Neural progenitor cell (in vitro differentiated cells): ENCODE results near the gene CACNA1C. TPM values are rescaled to one million over a fixed set of nuclear protein-coding genes. Genes with fewer than 3 reads are reported as not detected.

Source experiments
- DNase-seq: peaks from one replicate; pipeline ENCODE4 v3.0.0-alpha.2; 2016; ENCODE audit warnings: low spot score
- H2AFZ ChIP-seq: fragments of 200-600 bp; sonication (generic); replicated peaks from 2 replicates; pipeline ENCODE4 v1.6.1; 2016; ENCODE audit warnings: antibody characterized with exemption
- H3F3A ChIP-seq: fragments of 200-600 bp; sonication (generic); 2 replicates; pipeline ENCODE4 v1.6.1; 2016; ENCODE audit warnings: antibody characterized with exemption, low read depth
- H3K27ac ChIP-seq: fragments of 200-600 bp; sonication (generic); 2 replicates; pipeline ENCODE4 v1.5.1; 2016; ENCODE audit warnings: mild to moderate bottlenecking
- H3K27me3 ChIP-seq: fragments of 200-600 bp; sonication (generic); 2 replicates; pipeline ENCODE4 v1.6.1; 2016; ENCODE audit warnings: mild to moderate bottlenecking, moderate library complexity
- H3K36me3 ChIP-seq: fragments of 200-600 bp; sonication (generic); 2 replicates; pipeline ENCODE4 v1.5.1; 2016
- H3K4me1 ChIP-seq: fragments of 200-600 bp; sonication (generic); 2 replicates; pipeline ENCODE4 v1.6.1; 2016; ENCODE audit warnings: mixed run types
- H3K4me2 ChIP-seq: fragments of 200-600 bp; sonication (generic); 2 replicates; pipeline ENCODE4 v1.6.1; 2016
- H3K4me3 ChIP-seq: fragments of 200-600 bp; sonication (generic); 2 replicates; pipeline ENCODE4 v1.5.1; 2016
- H3K79me2 ChIP-seq: fragments of 200-600 bp; sonication (generic); 2 replicates; pipeline ENCODE4 v1.6.1; 2016; ENCODE audit warnings: low read depth
- H3K9ac ChIP-seq: fragments of 200-600 bp; sonication (generic); 2 replicates; pipeline ENCODE4 v1.6.1; 2016
- H3K9me3 ChIP-seq: fragments of 200-600 bp; sonication (generic); 2 replicates; pipeline ENCODE4 v1.5.1; 2016; ENCODE audit warnings: low read depth
- H4K20me1 ChIP-seq: fragments of 200-600 bp; sonication (generic); 2 replicates; pipeline ENCODE4 v1.6.1; 2016; ENCODE audit warnings: low read depth
- H3K27ac Mint-ChIP-seq: 3 replicates; pipeline ENCODE4 v1.8.0; 2021; ENCODE audit warnings: mixed read lengths
- H3K27me3 Mint-ChIP-seq: 2 replicates; pipeline ENCODE4 v1.8.0; 2022; ENCODE audit warnings: low read depth, mild to moderate bottlenecking, inconsistent platforms, moderate library complexity, mixed read lengths; ENCODE audit not compliant: insufficient read depth
- H3K36me3 Mint-ChIP-seq: 3 replicates; pipeline ENCODE4 v1.8.0; 2021; ENCODE audit warnings: mixed read lengths
- H3K4me1 Mint-ChIP-seq: 3 replicates; pipeline ENCODE4 v1.8.0; 2021; ENCODE audit warnings: mixed read lengths
- H3K4me3 Mint-ChIP-seq: 3 replicates; pipeline ENCODE4 v1.8.0; 2021; ENCODE audit warnings: mild to moderate bottlenecking, moderate library complexity, mixed read lengths
- H3K9me3 Mint-ChIP-seq: 3 replicates; pipeline ENCODE4 v1.8.0; 2020; ENCODE audit warnings: mixed read lengths
- EZH2 ChIP-seq: fragments of 200-600 bp; sonication (generic); IDR thresholded peaks from 2 replicates; pipeline ENCODE4 v1.6.1; 2017; ENCODE audit warnings: antibody characterized with exemption, mild to moderate bottlenecking, moderate library complexity
- EZH2phosphoT487 ChIP-seq: fragments of 200-600 bp; sonication (generic); IDR thresholded peaks from 2 replicates; pipeline ENCODE4 v1.6.1; 2017; ENCODE audit warnings: antibody characterized with exemption
- total RNA-seq: library from RNA; depleted of rRNA; stranded (reverse); fragments of >200 nt; gene quantifications from 2 replicates; pipeline ENCODE4 v1.2.3, GENCODE V29; 2015; ENCODE audit warnings: low replicate concordance
- TF ChIP-seq, protein P1 (sequence below): fragments of 200-600 bp; sonication (generic); IDR thresholded peaks from 2 replicates; pipeline ENCODE4 v1.5.1; 2017; ENCODE audit warnings: antibody characterized with exemption, mild to moderate bottlenecking

The CACNA1C gene
- total RNA-seq, 1 donor from 2014 or later: 2.7 TPM

DNA sequence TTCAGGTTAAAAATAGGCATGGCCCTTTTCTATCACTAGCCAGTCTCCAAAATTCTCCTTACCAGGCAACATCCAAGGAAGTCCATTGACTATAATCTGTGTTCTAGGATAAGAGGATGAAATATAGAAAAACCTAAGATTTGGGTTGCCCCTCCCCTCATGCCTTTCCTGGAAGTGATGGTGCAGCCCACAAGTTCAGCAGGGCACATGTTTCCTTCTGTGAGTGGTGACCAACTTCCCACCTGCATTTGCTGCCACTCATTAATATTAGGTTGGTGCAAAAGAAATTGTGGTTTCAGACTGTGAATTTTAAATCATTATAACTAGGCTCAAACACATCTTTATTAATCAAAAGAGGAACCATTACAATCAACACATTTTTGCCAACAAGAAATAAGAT lies 491.4 kb downstream of the CACNA1C start:
- H3K36me3 ChIP-seq: no peaks in the 10 kb centered on the region
- Mint-ChIP-seq H3K4me3 (no peak overlapping the region), H3K36me3 (no peaks in the 10 kb centered on the region), H3K4me1 (peaks cover 16% of the 10 kb centered on the region), H3K9me3 (peaks cover 4% of the 10 kb centered on the region), H3K27ac (no peak overlapping the region), H3K27me3 (no peaks in the 10 kb centered on the region)
- TF ChIP-seq, protein P1, sequence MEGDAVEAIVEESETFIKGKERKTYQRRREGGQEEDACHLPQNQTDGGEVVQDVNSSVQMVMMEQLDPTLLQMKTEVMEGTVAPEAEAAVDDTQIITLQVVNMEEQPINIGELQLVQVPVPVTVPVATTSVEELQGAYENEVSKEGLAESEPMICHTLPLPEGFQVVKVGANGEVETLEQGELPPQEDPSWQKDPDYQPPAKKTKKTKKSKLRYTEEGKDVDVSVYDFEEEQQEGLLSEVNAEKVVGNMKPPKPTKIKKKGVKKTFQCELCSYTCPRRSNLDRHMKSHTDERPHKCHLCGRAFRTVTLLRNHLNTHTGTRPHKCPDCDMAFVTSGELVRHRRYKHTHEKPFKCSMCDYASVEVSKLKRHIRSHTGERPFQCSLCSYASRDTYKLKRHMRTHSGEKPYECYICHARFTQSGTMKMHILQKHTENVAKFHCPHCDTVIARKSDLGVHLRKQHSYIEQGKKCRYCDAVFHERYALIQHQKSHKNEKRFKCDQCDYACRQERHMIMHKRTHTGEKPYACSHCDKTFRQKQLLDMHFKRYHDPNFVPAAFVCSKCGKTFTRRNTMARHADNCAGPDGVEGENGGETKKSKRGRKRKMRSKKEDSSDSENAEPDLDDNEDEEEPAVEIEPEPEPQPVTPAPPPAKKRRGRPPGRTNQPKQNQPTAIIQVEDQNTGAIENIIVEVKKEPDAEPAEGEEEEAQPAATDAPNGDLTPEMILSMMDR: no peak
- TF ChIP-seq EZH2phosphoT487: no peak
- no peaks in the 10 kb centered on the region for H3F3A ChIP-seq
- no peak overlapping the region for H2AFZ ChIP-seq
- H3K9ac ChIP-seq: no peak overlapping the region
- peaks cover 9% of the 10 kb centered on the region for H3K4me1 ChIP-seq
- H3K27me3 ChIP-seq: no peaks in the 10 kb centered on the region
- no peak overlapping the region for H3K27ac ChIP-seq
- DNase-seq: no peak
- H3K9me3 ChIP-seq: no peaks in the 10 kb centered on the region
- H3K4me3 ChIP-seq: no peak overlapping the region
- H3K79me2 ChIP-seq: no peaks in the 10 kb centered on the region
- no peaks in the 10 kb centered on the region for H4K20me1 ChIP-seq
- no peak overlapping the region for H3K4me2 ChIP-seq

DNA sequence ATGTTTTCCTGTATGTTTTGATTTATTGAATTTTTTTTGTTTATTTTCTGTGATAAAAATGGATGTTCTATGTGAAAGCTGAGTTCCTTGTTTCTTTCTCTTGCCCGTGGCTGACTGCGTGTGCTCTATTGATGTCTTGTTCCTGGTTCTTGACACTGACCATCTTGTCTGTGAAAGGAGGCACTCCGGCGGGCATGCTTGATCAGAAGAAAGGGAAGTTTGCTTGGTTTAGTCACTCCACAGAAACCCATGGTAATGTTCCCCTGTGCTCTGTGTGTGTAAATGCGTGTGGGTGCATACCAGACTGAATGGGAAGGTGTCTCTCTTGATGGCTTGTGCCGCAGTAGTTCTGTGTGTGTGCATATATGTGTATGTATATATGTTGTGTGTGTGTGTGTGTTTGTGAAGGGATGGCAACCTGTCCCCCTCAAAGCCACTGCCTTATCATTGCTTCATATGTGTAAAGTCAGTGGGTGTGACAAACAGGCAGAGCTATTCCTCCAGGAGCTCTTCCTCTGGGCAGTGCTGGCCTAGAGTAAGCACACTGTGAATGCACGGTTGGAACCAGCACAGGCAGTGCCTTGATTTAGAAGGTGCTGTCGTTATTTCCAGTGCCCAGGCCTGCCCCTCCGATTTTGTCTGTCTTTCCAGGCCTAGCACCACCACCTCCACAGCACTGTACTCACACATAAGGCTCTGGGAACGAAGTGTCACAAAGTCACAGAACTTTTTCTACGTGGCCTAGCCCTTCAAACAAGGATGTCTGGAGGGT lies 494.7 kb downstream of the CACNA1C start:
- Histone ChIP-seq H3K9me3 (no peaks in the 10 kb centered on the region), H2AFZ (no peak overlapping the region), H3K36me3 (no peaks in the 10 kb centered on the region), H3K4me1 (peaks cover 11% of the 10 kb centered on the region), H3K9ac (no peak overlapping the region), H3F3A (no peaks in the 10 kb centered on the region), H4K20me1 (no peaks in the 10 kb centered on the region), H3K4me3 (no peak overlapping the region), H3K79me2 (no peaks in the 10 kb centered on the region), H3K27me3 (no peaks in the 10 kb centered on the region), H3K4me2 (no peak overlapping the region), H3K27ac (no peak overlapping the region)
- no peaks in the 10 kb centered on the region for H3K27me3 Mint-ChIP-seq
- H3K27ac Mint-ChIP-seq: no peak overlapping the region
- no peak overlapping the region for H3K4me3 Mint-ChIP-seq
- TF ChIP-seq, protein P1: no peak
- TF ChIP-seq EZH2phosphoT487: no peak
- TF ChIP-seq EZH2: no peak
- DNase-seq: no peak
- no peaks in the 10 kb centered on the region for H3K36me3 Mint-ChIP-seq
- H3K9me3 Mint-ChIP-seq: peaks cover 2% of the 10 kb centered on the region
- peaks cover 7% of the 10 kb centered on the region for H3K4me1 Mint-ChIP-seq

DNA sequence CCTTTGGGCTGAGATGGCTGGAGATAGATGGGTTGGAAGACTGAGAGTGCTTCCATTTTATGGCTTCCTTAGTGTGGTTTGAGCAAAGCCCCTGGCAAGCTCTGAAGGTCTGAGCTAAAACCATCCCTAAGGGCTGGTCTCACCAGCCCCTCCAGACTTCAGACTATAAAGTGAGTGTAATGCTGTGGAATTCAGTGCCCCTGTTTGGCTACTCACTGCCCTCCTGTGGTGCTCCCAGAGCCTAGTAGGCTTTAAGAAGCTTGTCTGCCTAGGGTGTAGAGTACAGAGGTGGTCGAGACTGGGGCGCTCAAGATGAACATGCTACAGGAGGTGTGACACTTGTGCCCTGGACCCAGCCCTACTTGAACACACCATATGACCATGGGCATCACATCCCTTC lies 495.3 kb downstream of the CACNA1C start:
- no peaks in the 10 kb centered on the region for H3K27me3 ChIP-seq
- no peak for TF ChIP-seq EZH2phosphoT487
- TF ChIP-seq EZH2: no peak
- TF ChIP-seq, protein P1: no peak
- DNase-seq: no peak

More for the DNA sequence above, 495.3 kb downstream of the CACNA1C start:
- Histone ChIP-seq H3K9me3 (no peaks in the 10 kb centered on the region), H3K27ac (no peak overlapping the region), H3F3A (no peaks in the 10 kb centered on the region), H3K9ac (no peak overlapping the region), H2AFZ (no peak overlapping the region), H3K79me2 (no peaks in the 10 kb centered on the region), H3K4me2 (no peak overlapping the region), H4K20me1 (no peaks in the 10 kb centered on the region), H3K4me1 (peaks cover 9% of the 10 kb centered on the region), H3K4me3 (no peak overlapping the region), H3K36me3 (no peaks in the 10 kb centered on the region)
- H3K4me3 Mint-ChIP-seq: no peak overlapping the region
- H3K9me3 Mint-ChIP-seq: no peaks in the 10 kb centered on the region
- no peaks in the 10 kb centered on the region for H3K27me3 Mint-ChIP-seq
- H3K36me3 Mint-ChIP-seq: no peaks in the 10 kb centered on the region
- no peak overlapping the region for H3K27ac Mint-ChIP-seq
- H3K4me1 Mint-ChIP-seq: peaks cover 4% of the 10 kb centered on the region
